Urothelium cell line (cell line): ENCODE measurements around the gene FAM124A.

Source experiments
- DNase-seq: peaks from one replicate; pipeline ENCODE4 v3.0.0; 2011; ENCODE audit warnings: low spot score, mixed read lengths
- FAIRE-seq: peaks from 2 replicates; lab custom pipeline; 2011; peaks lifted over from hg19 to GRCh38; lab: Jason Lieb, UNC

The FAM124A gene

DNA sequence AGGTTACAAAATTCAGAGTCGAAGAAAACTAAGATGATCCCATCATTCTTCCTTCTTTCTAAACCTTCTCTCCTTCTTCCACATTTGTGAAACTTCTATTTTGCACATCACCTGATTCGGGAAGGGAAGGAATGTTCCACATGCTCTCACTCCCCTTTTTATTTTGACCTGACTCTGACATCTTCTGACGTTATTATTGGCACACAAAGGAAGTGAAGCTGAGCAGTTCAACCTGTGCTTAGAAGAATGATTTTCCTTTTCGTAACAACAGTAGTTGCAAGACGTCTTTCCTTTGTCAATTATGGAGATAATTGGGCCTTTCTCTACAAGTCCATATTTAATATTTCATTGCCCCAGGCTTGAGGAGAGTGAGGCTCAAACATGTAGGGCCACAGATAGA lies 18.0 kb downstream of the FAM124A start:
- DNase-seq (no peak), FAIRE-seq (no peak)

DNA sequence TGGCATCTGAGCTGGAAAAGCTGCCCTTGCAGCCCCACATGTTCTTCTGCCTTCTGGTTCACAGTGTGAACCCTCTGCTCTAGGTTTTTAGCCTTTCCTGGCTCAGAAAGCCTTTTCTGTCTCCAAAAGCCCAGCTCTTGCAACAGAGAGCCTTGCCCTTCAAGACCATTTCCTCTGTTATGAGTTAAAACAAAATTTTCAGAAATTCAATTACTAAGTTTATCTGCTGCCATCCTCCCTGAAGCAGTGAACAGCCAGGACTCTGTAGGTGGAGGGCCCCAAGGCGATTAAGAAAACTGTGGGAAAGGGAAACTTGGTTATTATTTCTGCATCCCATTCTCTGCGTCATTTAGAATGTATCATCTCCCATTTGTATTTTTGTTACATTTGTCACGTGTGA lies 18.8 kb downstream of the FAM124A start:
- DNase-seq (no peak), FAIRE-seq (no peak)

DNA sequence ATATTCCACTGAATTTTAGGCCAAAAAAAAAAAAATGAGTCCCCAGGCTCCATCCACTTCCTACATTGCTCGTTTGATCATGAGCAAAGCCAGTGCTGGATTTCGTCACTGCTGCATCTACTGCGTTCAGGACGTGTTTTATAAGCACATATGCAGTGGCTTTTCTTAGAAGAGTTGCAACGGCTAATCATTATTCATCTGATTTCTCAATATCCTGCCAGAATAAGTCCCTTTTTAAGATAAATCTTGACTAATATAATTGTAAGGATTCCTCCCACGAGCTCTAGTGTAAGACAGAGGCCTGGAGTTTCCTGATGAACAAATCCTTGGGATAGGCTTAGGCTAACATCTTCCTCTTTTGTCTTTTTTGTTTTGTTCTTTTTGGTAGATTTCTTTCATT lies 19.5 kb downstream of the FAM124A start:
- DNase-seq (no peak), FAIRE-seq (no peak)

DNA sequence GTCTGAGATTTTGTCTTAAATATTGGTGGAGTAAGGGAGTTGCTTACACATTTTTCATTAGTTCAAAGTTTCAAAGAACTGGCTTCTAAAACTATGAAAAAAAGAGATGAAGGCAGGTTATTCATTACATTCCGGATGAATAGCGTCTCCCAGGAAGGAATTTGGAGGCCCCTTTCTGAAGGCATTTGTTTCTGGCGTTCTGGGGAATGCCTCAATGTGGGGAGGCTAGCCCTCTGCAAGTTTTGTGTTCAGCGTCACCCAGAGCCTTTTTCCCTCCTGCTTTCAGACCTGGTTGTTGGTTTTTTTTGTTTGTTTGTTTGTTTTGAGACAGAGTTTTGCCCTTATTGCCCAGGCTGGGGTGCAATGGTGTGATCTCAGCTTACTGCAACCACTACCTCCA lies 21.0 kb downstream of the FAM124A start:
- FAIRE-seq (no peak), DNase-seq (no peak)

DNA sequence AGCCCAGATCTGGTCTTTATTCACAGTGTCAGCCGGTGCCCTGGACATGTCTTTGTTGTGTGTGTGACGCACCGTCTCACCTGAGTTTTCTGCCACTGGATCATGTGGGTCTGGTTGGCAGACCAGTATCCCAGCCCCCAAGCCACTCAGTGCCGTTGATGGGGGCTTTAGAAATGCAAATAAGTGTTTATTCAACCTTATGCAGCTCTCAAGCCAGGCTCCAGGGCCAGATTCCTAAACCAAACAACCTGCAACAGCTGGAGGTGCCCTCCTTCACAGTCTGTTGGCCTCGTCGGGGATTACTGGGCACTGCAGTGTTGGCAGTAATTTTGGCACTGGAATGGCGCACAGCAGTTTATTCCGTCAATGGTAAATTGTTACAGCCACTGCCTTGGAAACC lies 21.6 kb downstream of the FAM124A start:
- FAIRE-seq (no peak), DNase-seq (no peak)

DNA sequence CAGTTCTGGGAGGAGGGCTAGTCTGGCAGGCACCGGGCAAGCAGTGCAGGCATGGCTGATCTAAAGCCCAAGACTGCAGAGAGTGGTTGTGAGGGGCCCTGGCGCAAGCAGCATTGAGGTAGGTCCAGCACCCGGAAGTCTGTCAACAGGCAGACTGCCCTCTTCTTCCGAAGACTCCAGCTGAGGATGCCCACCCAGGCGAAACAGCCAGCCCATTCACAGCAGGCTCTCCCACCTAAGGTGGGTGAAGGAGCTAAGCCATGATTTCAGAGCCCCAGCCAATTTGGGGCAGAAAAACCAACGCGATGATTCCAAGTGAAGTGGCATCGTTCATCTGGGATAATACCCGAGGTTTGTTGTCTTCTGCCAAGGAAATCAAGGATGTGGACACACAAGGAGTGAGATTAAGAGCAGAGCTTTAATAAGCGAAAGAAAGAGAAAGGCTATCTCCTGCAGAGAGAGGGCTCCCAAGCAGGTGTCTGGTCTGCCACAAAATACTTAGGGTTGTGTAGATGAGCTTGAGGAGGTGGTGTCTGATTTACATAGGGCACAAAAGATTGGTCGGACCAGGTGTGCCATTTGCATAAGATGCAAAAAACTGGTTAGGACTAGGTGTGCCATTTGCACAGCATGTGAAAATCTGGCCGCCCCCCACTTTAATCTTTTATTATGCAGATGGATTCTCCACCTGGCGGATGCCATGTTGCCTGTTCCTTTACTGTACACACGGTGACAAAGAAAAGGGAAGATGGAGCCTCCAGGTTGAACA lies 22.6 kb downstream of the FAM124A start:
- no peak for FAIRE-seq
- no peak for DNase-seq

DNA sequence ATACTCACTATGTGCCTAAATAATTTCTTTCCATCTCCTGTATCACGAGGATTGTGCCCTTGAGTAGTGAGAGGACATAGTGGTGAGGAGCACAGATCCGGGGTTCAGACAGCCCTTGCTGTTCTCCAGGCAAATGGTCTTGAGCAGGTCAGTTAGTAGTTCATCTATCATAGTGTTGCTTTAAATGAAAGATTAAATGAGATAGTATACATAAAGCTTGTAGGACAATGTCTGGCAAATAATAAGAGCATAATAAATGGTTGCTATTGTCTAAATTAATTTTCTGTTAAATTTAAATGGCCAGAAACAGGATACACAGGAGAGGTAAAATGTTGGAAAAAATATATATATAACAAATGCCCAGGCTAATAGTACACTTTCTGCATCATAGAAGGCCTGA lies 23.4 kb downstream of the FAM124A start:
- FAIRE-seq = no peak
- DNase-seq = no peak

DNA sequence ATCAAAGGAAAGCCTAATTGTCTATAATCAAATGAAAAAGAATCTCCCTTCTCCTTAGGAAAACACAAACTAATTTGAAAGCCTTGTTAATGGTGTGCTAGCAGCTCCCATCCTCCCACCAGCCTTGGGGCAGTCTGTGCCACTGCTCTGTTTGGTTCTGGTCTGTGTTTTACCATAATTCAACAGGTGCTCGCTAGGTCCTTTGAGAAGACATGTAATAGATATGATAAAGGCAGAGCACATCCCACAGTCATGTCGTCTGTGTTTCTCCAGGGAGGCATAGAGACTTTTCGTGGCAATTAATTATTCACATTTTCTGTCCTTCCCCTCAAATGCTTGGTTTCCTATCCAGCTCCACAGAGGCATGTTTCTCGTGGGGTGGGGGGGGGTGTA lies 23.8 kb downstream of the FAM124A start:
- DNase-seq (no peak), FAIRE-seq (no peak)

DNA sequence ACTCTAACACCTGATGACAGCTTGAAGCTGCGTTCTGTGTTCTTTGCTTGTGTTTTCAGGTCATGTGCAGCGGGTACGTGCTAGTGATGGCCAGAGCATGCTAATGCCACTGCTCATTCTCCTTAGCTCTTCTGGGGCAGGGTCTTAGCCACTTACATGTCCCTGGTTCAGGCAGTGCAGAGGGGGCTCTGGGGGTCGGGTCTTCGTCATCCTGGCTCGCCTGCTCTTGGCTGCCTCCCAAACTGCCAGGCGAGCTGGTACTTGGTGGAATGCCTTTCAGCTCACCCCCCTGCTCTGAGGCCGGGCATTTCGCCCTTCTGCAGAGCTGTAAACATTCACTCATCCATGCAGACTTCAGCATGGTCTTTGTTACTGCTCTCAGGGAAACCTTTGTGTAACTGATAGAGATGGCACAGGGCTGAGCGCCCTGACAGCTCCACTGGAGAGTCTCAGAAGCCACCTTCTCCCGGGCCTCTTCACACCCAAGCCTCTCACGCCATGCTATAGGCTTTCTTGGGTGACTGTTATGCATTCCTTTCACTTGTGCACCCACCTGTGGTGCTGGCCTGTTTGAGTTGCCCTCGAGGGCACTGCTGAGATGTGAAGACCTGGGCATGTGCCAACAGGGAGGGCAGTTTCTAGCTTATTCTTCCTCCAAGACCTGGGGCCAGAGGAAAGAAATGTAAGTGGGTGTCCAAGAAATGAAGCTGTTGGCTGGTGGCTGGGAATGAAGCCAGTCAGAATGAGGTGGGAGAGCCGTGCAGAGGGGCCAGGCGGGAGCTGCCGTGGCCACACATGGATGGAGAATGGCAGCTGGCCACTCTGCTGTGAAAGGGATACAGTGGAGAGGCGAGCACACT lies 24.4 kb downstream of the FAM124A start:
- DNase-seq = no peak
- no peak for FAIRE-seq

DNA sequence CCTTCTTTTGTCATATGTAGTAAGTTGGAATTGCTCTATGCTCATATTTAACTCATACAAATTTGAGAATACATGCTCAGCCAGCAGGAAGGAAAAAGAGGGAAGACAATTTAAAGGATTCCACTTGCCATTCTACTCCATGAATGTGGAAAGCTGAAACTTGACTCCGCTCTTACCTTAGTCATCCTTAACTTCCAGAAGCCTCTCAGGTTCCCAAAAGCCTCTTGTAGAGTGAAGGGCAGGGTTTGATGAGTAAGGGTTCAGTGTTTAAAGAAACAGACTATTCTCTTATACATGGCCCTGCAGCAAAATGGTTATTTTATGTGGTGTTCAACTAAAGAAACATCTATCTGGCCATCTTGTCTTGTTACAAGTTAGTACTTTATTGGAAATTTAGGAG lies 27.1 kb downstream of the FAM124A start:
- DNase-seq (no peak), FAIRE-seq (no peak)

DNA sequence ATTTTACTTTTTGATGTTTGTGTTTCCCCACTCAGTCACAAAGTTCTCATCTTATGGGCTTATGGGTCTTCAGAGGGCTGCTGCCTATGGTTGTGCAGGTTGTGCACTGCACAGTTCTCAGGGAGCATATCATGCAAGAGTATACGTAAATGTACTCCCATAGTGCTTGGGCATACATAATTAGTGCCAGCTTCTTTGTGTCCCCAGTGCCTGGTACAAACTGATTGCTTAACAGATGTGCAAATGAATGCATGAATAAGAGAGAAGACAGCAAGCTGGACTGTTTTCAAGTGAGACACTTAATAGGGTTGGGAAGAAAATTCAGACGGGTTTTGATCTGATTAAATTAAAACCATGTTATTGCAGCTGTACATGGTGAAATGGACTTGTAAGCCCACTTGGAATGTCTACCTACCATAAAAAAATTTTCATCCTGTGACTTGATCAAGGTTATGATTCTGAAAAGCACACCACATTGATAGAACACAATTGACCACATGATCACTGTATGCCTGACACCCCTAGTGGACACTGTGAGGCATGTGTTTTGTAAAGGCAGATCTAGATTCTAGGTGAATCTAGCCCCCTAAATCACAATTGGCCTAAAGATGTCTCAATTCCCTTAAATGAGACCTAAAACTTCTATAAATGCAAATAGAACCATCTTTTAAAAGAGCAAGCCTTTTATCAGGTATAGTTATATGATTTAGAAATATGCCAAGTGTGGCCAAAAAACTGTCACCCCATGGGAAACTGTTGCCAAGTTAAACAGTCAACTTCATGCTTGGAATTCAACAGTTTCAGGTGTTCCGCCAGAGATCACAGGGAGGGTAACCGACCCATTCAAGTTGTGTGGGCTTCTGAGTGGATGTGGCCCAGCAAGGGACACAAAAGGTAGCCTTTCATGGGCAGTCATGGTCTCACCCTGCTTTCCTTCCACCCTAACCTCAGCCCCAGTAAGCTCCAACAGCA lies 27.9 kb downstream of the FAM124A start:
- no peak for DNase-seq
- FAIRE-seq = no peak

DNA sequence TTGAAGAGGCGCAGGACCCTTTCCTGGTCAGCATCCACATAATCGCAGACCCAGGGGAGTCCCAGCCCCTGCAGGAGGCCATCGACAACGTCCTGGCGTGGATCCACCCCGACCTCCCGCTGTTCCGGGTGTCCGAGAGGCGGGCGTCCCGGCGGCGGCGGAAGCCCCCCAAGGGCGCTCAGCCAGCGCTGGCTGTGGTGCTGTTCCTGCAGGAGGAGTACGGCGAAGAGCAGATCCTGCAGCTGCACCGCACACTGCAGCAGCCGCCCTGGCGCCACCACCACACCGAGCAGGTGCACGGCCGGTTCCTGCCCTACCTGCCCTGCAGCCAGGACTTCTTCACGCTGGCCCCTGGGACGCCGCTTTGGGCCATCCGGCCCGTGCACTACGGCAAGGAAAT lies 29.3 kb downstream of the FAM124A start:
- no peak for DNase-seq

DNA sequence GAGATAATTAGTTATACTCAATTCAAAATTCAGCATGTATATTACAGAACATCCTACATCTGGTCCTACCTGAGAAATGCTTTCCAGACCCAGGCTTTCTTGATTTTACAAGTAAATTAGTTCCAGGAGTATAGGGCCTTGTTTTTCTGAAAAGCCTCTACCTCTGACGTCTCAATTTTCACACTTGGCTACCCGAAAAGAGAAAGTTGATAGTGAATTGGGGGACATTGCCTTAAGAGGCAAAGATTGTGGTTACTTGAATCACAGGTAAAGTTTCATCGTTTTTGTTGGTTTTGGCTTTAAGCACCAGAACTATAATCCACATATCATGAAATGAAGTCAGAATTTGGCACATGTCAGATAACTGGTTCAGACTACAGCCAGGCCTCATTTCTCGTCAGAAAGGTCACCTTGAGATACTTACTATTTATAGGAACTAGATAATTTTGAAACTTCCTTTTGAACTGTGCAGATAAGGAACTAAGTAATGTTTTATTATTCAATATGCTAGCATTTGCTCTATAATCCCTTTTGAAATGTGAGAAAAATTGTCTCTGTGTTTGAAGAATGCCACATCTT lies 30.8 kb downstream of the FAM124A start:
- no peak for FAIRE-seq

More for the DNA sequence above, 29.3 kb downstream of the FAM124A start:
- no peak for FAIRE-seq

DNA sequence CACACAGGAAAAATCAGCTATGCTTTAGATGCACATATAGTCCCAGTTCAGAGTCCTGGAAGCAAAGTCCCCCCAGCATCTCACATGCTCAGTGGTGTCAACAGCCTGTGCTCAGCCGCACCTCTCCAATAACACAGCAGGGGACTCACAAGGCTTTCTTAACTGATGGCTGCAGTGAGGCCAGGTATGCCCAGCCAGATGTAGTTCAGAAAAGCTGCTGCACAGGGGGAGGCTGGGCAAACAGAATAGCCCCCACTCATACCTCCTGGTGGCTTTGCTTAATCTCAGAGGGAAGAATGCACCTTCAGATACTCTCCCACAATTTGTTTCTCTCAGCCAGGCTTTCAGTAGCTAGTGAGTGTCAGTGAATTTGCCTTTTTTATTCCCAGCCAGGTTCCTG lies 33.4 kb downstream of the FAM124A start:
- DNase-seq (no peak), FAIRE-seq (no peak)

More for the DNA sequence above, 30.8 kb downstream of the FAM124A start:
- no peak for DNase-seq

DNA sequence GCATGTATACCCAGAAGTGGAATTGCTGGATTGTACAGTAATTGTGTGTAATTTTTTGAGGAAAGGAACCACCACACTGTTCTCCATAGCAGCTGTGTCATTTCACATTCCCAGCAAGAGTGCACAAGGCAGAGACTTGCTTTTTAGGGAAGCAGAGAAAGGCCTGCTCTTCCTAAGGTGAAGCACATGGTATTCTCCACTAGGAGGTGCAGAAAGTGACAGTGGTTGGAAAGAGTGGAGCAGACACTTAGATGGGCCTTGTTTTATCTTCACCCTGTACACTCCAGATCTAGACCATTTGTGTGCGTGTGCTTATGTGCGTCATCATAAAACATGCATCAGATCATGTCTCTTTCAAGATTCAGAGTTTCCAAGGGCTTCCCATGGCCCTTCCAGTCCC lies 35.0 kb downstream of the FAM124A start:
- FAIRE-seq = no peak
- DNase-seq = no peak

DNA sequence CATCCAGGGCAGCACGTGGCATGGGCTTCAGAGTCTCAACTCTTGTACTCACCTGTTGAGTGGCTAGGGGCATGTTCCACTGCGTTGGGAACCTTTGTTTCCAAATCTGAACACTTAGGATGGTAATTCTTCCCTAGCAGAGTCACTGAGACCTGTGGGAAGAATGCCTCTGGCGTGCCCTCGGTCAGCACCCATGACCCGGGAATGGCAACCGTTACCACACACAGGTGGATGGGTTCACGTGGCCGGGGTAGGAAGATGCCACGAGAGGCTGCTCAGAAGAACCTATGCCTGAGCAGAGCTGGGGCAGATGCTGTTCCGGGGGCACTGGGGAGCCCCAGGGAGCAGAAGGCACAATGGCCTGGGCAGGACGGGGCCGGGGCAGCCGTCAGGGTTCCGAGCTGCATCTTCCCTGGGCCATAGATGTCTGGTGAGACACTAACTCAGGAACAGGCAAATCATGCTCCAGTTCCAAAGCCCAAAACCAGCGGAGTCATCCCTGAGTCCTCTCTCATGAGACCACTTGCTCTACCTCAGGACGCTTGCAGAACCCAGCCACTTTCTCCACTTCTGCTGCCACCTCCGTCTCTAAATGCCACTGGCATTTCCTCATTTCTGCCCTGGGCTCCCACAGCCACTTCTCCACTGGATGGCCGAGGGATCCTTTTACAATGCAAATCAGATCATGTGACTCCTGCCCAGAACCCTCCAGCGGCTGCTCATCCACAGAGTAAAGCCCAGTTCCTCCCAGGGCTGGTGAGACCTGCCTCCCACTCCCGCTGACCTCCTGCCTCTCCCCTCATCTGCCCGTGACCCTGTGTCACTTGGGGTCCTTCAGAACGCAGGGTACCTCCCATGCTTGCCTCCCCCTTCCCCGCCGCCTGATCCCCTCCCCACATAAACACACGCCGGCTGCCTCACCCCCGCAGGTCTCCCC lies 36.7 kb downstream of the FAM124A start:
- no peak for DNase-seq
- FAIRE-seq = no peak

DNA sequence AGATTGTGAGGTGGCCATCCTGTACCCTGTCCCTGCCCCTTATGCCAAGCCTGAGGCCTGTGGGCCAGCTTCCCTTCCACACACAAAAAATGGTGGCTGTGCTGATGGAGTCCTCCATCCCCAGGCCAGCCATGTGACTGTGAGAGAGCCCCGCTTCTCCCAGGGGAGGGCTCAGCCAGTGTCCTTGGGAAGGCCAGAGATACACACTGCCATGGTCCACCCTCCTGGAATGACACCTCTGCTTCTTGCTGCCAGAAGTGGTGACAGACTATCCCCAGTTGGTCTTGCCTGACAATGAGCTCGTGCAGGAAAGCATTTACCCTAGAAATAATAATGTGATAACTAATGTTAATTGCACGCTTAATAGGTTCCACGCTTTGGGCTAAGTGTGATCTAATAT lies 38.0 kb downstream of the FAM124A start:
- FAIRE-seq (no peak), DNase-seq (no peak)

DNA sequence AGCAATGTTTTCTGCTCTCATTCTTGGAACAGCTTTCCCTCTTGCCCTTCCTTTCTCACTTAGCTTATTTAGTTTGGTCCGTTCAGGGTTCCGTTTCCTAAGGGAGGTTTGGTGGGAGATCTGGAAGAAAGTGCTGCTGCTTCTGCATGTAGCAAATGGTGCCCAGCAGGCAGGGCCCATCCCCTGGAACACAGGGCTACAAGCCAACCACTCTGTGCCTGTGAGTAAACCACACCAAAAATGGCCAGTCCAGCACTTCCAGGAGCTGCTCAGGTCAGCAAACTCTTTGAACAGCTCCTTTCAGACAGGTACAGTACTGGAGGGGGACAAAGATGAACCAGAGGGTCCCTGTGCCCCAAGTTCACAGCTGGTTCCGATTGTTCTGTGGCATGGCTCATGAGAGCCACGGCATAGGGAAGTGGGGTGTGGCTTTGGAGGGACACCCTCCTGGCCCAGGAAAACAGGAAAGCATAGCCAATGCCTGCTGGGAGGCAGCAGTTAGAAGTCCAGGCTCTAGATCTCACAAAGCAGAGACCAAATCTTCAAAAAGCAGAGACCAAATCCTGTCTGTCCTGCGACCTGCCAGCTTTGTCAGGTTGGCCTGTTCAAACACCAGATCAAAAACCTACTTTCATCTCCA lies 39.5 kb downstream of the FAM124A start:
- DNase-seq (no peak), FAIRE-seq (no peak)
